AG04449 (cell line): ENCODE results near the gene SCARB1.

Experiments used
- CTCF ChIA-PET: fragments of 350-600 bp; formaldehyde crosslinking; extraction: SDS; loops from one replicate; lab custom pipeline; 2021; ENCODE audit warnings: antibody characterized with exemption; lab: Yijun Ruan, JAX
- POLR2A ChIA-PET: fragments of 400-600, 350-600 bp; formaldehyde crosslinking; extraction: SDS; loops from one replicate; lab custom pipeline; 2020; ENCODE audit warnings: antibody characterized with exemption, inconsistent platforms; lab: Yijun Ruan, JAX
- DNase-seq: peaks from one replicate; pipeline ENCODE4 v3.0.0-alpha.2; 2010; ENCODE audit warnings: low read depth, low spot score
- H3K4me3 ChIP-seq: 2 replicates; pipeline ENCODE4 v1.5.1; 2011; ENCODE audit warnings: low read depth, mild to moderate bottlenecking, control low read depth, low read length
- CTCF ChIP-seq: IDR thresholded peaks from one replicate; pipeline ENCODE4 v1.5.1; 2011; ENCODE audit warnings: mild to moderate bottlenecking, moderate library complexity, low read length, control low read depth, inconsistent platforms; ENCODE audit not compliant: insufficient read depth; ENCODE audit errors: missing control alignments

Gene SCARB1

DNA sequence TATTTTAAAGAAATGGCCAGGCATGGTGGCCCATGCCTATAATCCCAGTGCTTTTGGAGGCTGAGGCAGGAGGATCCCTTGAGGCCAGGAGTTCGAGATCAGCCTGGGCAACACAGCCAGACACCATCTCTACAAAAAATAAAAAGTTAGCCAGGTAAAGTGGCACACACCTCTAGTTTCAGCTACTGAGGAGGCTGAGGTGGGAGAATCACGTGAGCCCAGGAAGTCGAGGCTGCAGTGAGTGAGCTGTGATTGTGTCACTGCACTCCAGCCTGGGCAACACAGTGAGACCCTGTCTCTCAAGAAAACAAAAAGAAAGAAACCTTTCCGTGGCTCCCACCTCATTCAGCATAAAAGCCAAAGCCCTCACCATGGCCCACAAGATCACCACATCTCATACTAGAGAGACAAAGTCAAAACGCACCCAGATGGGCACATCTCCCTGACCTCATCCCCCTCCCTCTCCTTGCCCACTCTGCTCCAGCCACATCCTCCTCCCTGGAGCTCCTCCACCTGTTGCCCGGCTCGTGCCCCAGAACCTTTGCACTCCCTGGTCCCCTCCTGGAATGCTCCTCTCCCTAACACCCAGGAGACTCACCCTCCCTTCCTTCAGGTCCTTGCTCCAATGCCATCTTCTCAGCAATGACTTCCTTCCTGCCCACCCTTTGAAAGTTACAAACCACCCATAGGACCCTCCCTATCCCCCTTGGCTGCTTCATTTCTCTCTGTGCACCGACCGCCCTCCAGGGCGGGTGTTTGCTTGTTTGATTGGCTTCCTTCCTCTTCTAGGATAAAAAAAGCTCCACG, 4.8 kb upstream of the SCARB1 start:
- no peak for DNase-seq
- H3K4me3 ChIP-seq = no peak overlapping the region
- ChIA-PET POLR2A (no interaction called here), CTCF (no interaction called here)
- TF ChIP-seq CTCF = no peak

GRCh38 chr12:124867401-124867930, 3.8 kb upstream of the SCARB1 start:
- no peak for TF ChIP-seq CTCF
- ChIA-PET POLR2A (no interaction called here), CTCF (no interaction called here)
- peak; percentile 10 for DNase-seq
- no peak overlapping the region for H3K4me3 ChIP-seq

GRCh38 chr12:124866883-124867400, 3.3 kb upstream of the SCARB1 start:
- CTCF ChIA-PET = no interaction called here
- no peak for TF ChIP-seq CTCF
- H3K4me3 ChIP-seq = no peak overlapping the region
- no peak for DNase-seq
- POLR2A ChIA-PET = no interaction called here

DNA sequence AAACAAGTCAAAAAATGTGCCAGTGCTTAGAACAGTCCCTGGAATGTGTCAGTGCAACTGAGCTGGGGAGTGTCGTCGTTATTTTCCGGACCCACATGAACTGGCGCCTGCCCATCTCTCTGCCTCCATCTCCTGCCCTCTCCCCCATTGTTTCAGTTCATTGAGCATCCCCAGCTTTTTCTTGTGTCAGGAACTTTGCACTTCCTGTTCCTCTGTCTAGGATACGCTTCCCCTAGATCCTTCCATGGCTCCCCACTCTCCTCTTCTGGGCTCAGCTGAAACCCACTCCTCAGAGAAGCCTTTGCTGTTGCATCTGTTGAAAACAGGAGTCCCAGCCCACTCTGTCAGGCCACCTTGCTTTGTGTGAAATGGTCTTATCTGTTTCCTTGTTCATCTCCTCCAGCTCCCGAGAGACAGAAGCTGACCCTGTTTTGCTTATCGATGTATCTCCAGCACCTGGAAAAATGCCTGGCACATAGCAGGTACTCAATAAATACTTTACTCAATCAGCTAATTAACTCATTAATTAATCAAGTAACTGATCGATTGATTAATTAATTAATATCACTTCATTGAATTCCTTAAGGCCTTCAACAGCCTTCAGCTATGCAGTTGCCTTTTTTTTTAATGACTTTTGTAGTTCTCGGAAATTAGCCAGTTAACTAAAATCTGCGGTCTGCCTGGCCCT, 2.7 kb upstream of the SCARB1 start:
- DNase-seq = no peak
- CTCF ChIA-PET = no interaction called here
- H3K4me3 ChIP-seq = no peak overlapping the region
- POLR2A ChIA-PET = no interaction called here
- TF ChIP-seq CTCF = no peak

- ChIA-PET CTCF (no interaction called here), POLR2A (no interaction called here)
- no peak for DNase-seq
- no peak for TF ChIP-seq CTCF
- no peak overlapping the region for H3K4me3 ChIP-seq
Observed at GRCh38 chr12:124865728-124866127, 2.1 kb upstream of the SCARB1 start.

DNA sequence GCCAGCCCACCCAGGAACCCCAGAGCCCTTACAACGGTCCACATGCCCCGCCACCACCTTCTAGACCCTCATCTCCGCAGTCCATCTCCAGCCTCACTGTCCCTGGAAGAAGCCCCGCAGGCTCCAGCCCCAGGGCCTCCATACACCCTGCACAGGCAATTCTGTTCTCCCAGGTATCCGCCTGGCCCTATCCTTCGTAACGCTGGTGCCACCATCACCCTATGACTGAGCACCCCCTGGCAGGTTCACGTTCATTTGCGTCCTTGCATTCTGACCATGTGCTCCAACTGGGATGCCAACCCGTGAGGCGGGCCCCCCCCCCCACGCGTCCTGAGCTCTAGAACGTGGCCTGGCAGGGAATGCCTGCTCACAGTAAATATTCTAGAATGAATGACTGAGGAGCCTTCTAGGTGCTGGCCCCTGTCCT, 675 bp upstream of the SCARB1 start:
- ChIA-PET POLR2A (interaction anchor here (0.6 kb wide), 1 partner anchor 793 kb away, joined by 4 read pairs; no protein-coding TSS in a partner anchor), CTCF (no interaction called here)
- TF ChIP-seq CTCF = no peak
- peak overlapping the region; percentile 52 for H3K4me3 ChIP-seq
- DNase-seq = no peak
